GM12891 (cell line): Measurements from ENCODE around the gene STARD5.

Source experiments
- PAX5 ChIP-seq: IDR thresholded peaks from 2 replicates; pipeline ENCODE4 v1.6.1; 2011; ENCODE audit warnings: low read length, moderate library complexity, mild to moderate bottlenecking; ENCODE audit not compliant: insufficient read depth, severe bottlenecking
- POLR2A ChIP-seq: IDR thresholded peaks from 2 replicates; pipeline ENCODE4 v1.6.1; 2011; ENCODE audit warnings: low read depth, low read length, control low read depth
- POLR2AphosphoS5 ChIP-seq: IDR thresholded peaks from 2 replicates; pipeline ENCODE4 v1.6.1; 2011; ENCODE audit warnings: low read depth, low read length, control low read depth
- SPI1 ChIP-seq: IDR thresholded peaks from 2 replicates; pipeline ENCODE4 v1.6.1; 2011; ENCODE audit warnings: low read depth, low read length, control low read depth
- TAF1 ChIP-seq: IDR thresholded peaks from 2 replicates; pipeline ENCODE4 v1.6.1; 2011; ENCODE audit warnings: low read depth, low read length, control low read depth

DNA sequence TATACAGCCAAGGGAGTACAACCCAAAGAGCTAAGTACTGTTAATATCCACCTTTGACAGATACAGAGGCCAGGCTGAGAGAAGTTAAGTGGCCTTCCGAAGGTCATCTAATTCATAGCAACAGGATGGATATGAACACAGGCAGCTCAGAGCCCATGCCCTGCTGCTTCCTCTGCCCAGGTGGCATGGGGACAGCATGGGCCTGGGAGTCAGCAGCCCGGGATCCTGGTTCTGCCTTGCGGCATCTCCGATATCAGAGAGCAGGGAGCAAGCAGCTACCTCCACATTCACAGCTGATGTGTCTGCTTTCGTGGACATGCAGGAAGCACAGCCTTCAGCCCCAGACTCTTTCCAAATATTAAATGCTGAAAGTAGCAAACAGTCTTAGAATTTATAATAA, 55.6 kb downstream of the STARD5 start:
- TF ChIP-seq POLR2AphosphoS5 (no peak), SPI1 (no peak), TAF1 (no peak), POLR2A (no peak), PAX5 (no peak)
